NCI-H226 (cell line): ENCODE results near the gene TIMM44.
"Not testable (repeated sequence)": the region's sequence is repeated elsewhere in the genome, so short reads cannot be mapped to it uniquely, and the experiment has no call there.

Experiments used
- DNase-seq: peaks from one replicate; pipeline ENCODE4 v3.0.0-alpha.2; 2015

Gene TIMM44

GRCh38 chr19:7924241-7924640 lies 19.2 kb downstream of the TIMM44 start:
- no peak for DNase-seq

GRCh38 chr19:7923295-7924191 lies 19.9 kb downstream of the TIMM44 start:
- DNase-seq = no peak

- DNase-seq = no peak
Measured at GRCh38 chr19:7922836-7923195, 20.6 kb downstream of the TIMM44 start.

GRCh38 chr19:7921967-7922835 lies 21.3 kb downstream of the TIMM44 start:
- DNase-seq = no peak

- DNase-seq = no peak
Measured at GRCh38 chr19:7921302-7921966, 22.0 kb downstream of the TIMM44 start.

GRCh38 chr19:7920519-7921301 lies 22.8 kb downstream of the TIMM44 start:
- peak; percentile 85 for DNase-seq

- DNase-seq = peak; percentile 80
Measured at GRCh38 chr19:7919610-7920518, 23.6 kb downstream of the TIMM44 start, which contains the start of gene SNAPC2. Gene SNAPC2, plus strand, starts transcription at chr19:7920338. Its CDS starts 29 bp downstream, at chr19:7920367.

- no peak for DNase-seq
Measured at GRCh38 chr19:7918615-7919421, 24.6 kb downstream of the TIMM44 start.

GRCh38 chr19:7918062-7918614 lies 25.3 kb downstream of the TIMM44 start:
- not testable (repeated sequence) for DNase-seq

GRCh38 chr19:7917267-7918061 lies 26.0 kb downstream of the TIMM44 start:
- DNase-seq = no peak

GRCh38 chr19:7916955-7917266 lies 26.6 kb downstream of the TIMM44 start:
- DNase-seq = no peak

GRCh38 chr19:7916103-7916954 lies 27.1 kb downstream of the TIMM44 start:
- DNase-seq = no peak

- DNase-seq = no peak
Measured at GRCh38 chr19:7915250-7916102, 28.0 kb downstream of the TIMM44 start.

GRCh38 chr19:7914598-7915045 lies 28.8 kb downstream of the TIMM44 start, which contains the start of gene TGFBR3L:
Gene TGFBR3L, plus strand, starts transcription at chr19:7914830.
- no peak for DNase-seq

GRCh38 chr19:7914099-7914498 lies 29.4 kb downstream of the TIMM44 start:
- no peak for DNase-seq

- DNase-seq = no peak
Measured at GRCh38 chr19:7913652-7914051, 29.8 kb downstream of the TIMM44 start.
